GM18511 (cell line): Measurements from ENCODE around the gene DHX38.

Experiments
- ATAC-seq: cut with Tn5 transposase; IDR thresholded peaks from one replicate; pipeline ENCODE4 v1.9.1; 2021; ENCODE audit warnings: mild to moderate bottlenecking, moderate library complexity; ENCODE audit not compliant: unreplicated experiment

DHX38 gene

DNA sequence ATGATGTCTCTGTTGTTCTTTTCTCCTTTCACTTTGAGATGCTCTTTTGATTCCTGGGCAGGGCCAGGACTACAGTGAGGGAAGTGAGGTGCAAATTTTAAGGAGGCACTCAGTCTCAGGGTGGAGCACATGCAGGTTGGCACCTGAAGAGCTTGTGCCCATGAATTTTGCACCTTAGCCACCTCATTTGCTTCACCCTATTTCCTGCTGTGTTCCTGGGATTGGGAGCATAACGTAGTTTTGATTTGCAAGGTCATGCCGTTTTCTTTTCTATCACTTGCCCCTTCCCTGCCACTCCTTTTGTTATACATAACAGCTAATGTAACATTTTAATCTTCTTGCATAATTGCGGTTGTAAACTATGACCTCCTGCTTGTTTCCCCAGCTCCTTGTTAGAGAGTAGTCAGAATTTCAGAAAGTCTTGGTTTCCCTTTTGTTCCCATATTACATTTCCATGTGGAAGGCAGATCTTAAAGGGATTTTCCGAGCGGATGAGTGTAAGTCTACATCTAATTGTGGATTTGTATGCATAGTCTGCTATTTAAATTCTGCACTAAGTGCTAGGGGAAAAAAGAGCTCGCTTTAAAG is 68.6 kb downstream of the DHX38 start:
- no peak for ATAC-seq
